Loucy (cell line): ENCODE measurements around the gene CSF1R.

ENCODE experiments used
- H2AFZ ChIP-seq: fragments of 200-600 bp; sonication (generic); 2 replicates; pipeline ENCODE4 v1.6.0; 2016; ENCODE audit warnings: antibody characterized with exemption, mild to moderate bottlenecking, low read length, moderate library complexity
- H3F3A ChIP-seq: fragments of 200-600 bp; 2 replicates; pipeline ENCODE4 v1.6.0; 2016; ENCODE audit warnings: antibody characterized with exemption, low read depth, mild to moderate bottlenecking
- H3K27me3 ChIP-seq: fragments of 200-600 bp; sonication (generic); 2 replicates; pipeline ENCODE4 v1.6.1; 2014; ENCODE audit warnings: low read length, mild to moderate bottlenecking; ENCODE audit not compliant: insufficient read depth, poor library complexity, severe bottlenecking
- H3K36me3 ChIP-seq: fragments of 200-600 bp; sonication (generic); 2 replicates; pipeline ENCODE4 v1.6.1; 2016; ENCODE audit warnings: low read length; ENCODE audit not compliant: insufficient read depth
- H3K4me1 ChIP-seq: fragments of 200-600 bp; sonication (generic); 2 replicates; pipeline ENCODE4 v1.5.1; 2014; ENCODE audit warnings: low read length, mild to moderate bottlenecking; ENCODE audit not compliant: insufficient read depth, poor library complexity, severe bottlenecking
- H3K4me2 ChIP-seq: fragments of 200-600 bp; sonication (generic); 2 replicates; pipeline ENCODE4 v1.6.0; 2014; ENCODE audit warnings: antibody characterized with exemption, low read length, low read depth, mild to moderate bottlenecking; ENCODE audit not compliant: poor library complexity, severe bottlenecking
- H3K4me3 ChIP-seq: fragments of 200-600 bp; sonication (generic); 2 replicates; pipeline ENCODE4 v1.5.1; 2014; ENCODE audit warnings: low read length, mild to moderate bottlenecking, mixed read lengths; ENCODE audit not compliant: poor library complexity, severe bottlenecking
- H3K79me2 ChIP-seq: fragments of 200-600 bp; sonication (generic); 2 replicates; pipeline ENCODE4 v1.6.1; 2014; ENCODE audit warnings: low read length; ENCODE audit not compliant: insufficient read depth
- H3K9ac ChIP-seq: fragments of 200-600 bp; sonication (generic); 2 replicates; pipeline ENCODE4 v1.6.0; 2014; ENCODE audit warnings: mild to moderate bottlenecking, low read depth, low read length, moderate library complexity; ENCODE audit not compliant: poor library complexity, severe bottlenecking
- H3K9me2 ChIP-seq: fragments of 200-600 bp; sonication (generic); replicated peaks from 2 replicates; pipeline ENCODE4 v1.6.1; 2016; ENCODE audit warnings: low read depth, low read length, mixed read lengths
- H3K9me3 ChIP-seq: fragments of 200-600 bp; sonication (generic); 2 replicates; pipeline ENCODE4 v1.6.1; 2014; ENCODE audit warnings: mild to moderate bottlenecking, antibody characterized with exemption, low read length, low read depth; ENCODE audit not compliant: insufficient read depth
- H4K20me1 ChIP-seq: fragments of 200-600 bp; sonication (generic); 2 replicates; pipeline ENCODE4 v1.6.0; 2014; ENCODE audit warnings: antibody characterized with exemption, low read length, mild to moderate bottlenecking; ENCODE audit not compliant: insufficient read depth, poor library complexity, severe bottlenecking
- CTCF ChIP-seq: fragments of 200-600 bp; sonication (generic); conservative IDR thresholded peaks from 2 replicates; pipeline ENCODE4 v1.5.1; 2014; ENCODE audit warnings: mild to moderate bottlenecking, antibody characterized with exemption, low read length
- EZH2phosphoT487 ChIP-seq: fragments of 200-600 bp; IDR thresholded peaks from 2 replicates; pipeline ENCODE4 v1.6.1; 2018; ENCODE audit warnings: antibody characterized with exemption, mild to moderate bottlenecking, moderate library complexity, borderline replicate concordance

Gene CSF1R

GRCh38 chr5:150121448-150122157, 35.2 kb upstream of the CSF1R start:
- Histone ChIP-seq H2AFZ (no peak overlapping the region; the same call in 1 of the 2 replicates), H4K20me1 (no peaks in the 10 kb centered on the region), H3K9ac (no peak overlapping the region), H3K4me3 (no peak overlapping the region), H3K9me2 (no peaks in the 10 kb centered on the region), H3F3A (no peaks in the 10 kb centered on the region), H3K27me3 (no peaks in the 10 kb centered on the region), H3K36me3 (no peaks in the 10 kb centered on the region), H3K4me1 (no peaks in the 10 kb centered on the region), H3K4me2 (no peak overlapping the region), H3K79me2 (no peaks in the 10 kb centered on the region), H3K9me3 (no peaks in the 10 kb centered on the region)
- TF ChIP-seq CTCF (no peak), EZH2phosphoT487 (no peak)

- no peaks in the 10 kb centered on the region for H3K4me1 ChIP-seq
- no peaks in the 10 kb centered on the region for H3K79me2 ChIP-seq
- no peaks in the 10 kb centered on the region for H3K9me3 ChIP-seq
- H3K4me3 ChIP-seq, result no peak overlapping the region
- H3F3A ChIP-seq, result no peaks in the 10 kb centered on the region
- H3K36me3 ChIP-seq, result no peaks in the 10 kb centered on the region
- H4K20me1 ChIP-seq, result no peaks in the 10 kb centered on the region
- H2AFZ ChIP-seq, result no peak overlapping the region
- no peaks in the 10 kb centered on the region for H3K9me2 ChIP-seq
- H3K9ac ChIP-seq, result no peak overlapping the region
- TF ChIP-seq EZH2phosphoT487 (no peak), CTCF (no peak)
- no peak overlapping the region for H3K4me2 ChIP-seq
- H3K27me3 ChIP-seq, result no peaks in the 10 kb centered on the region
These were observed 34.5 kb upstream of the CSF1R start for GRCh38 chr5:150120617-150121447.

GRCh38 chr5:150120062-150120441, 33.7 kb upstream of the CSF1R start:
- H3F3A ChIP-seq, result no peaks in the 10 kb centered on the region
- no peak overlapping the region for H3K4me3 ChIP-seq
- no peaks in the 10 kb centered on the region for H4K20me1 ChIP-seq
- no peaks in the 10 kb centered on the region for H3K36me3 ChIP-seq
- no peak for TF ChIP-seq EZH2phosphoT487
- H3K4me2 ChIP-seq, result no peak overlapping the region
- H3K9ac ChIP-seq, result no peak overlapping the region
- H3K4me1 ChIP-seq, result no peaks in the 10 kb centered on the region
- H3K27me3 ChIP-seq, result no peaks in the 10 kb centered on the region
- H3K9me3 ChIP-seq, result no peaks in the 10 kb centered on the region
- no peaks in the 10 kb centered on the region for H3K9me2 ChIP-seq
- H2AFZ ChIP-seq, result no peak overlapping the region
- H3K79me2 ChIP-seq, result no peaks in the 10 kb centered on the region
